NK-92 treated with Interleukin-12 subunit alpha and Interleukin-12 subunit beta, amount 100 ng/mL, for 24 hours (cell line): ENCODE results near the gene PDXDC1.
A peak's percentile ranks its signal among the peaks of the same experiment; 100 is the strongest.
"Not testable (repeated sequence)": the region's sequence is repeated elsewhere in the genome, so short reads cannot be mapped to it uniquely, and the experiment has no call there.

ENCODE experiments used
- DNase-seq: peaks from one replicate; lab custom pipeline; 2025; lab: John Stamatoyannopoulos, UW

PDXDC1 gene

DNA sequence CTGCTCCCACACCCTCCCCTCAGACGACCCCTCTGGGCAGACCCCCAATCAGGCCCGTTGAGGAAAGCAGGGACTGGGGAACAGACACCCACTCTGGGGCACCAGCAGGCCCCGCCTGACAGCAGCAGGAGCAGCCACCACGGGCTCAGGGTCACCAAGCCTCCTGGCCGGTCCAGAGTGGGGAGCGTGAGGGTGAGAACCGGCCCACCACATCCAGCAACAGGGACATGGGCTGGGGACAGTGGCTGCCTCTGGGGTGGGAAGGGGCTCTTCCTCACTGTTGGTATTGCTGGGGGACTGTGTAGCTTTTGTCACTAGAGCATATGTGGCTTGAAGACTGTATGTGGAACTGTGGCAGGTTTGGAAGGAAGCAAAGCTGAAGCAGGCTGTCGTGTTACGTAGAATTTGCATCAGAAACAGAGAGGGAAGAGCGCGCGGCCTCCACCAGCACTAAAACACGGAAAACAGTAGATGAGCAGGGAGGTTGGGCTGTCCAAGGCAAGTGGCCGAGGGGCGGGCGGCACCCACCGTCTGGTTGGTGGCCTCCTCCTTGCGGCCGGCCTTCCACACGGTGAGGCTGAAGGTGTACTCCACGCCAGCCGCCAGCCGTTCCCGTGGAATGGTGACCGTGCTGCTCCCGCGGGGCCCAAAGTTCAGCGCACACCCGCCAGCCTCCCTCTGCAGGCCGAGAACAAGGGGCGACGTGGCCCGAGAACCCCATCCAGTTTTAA, 160.1 kb downstream of the PDXDC1 start:
- DNase-seq: not testable (repeated sequence)

DNA sequence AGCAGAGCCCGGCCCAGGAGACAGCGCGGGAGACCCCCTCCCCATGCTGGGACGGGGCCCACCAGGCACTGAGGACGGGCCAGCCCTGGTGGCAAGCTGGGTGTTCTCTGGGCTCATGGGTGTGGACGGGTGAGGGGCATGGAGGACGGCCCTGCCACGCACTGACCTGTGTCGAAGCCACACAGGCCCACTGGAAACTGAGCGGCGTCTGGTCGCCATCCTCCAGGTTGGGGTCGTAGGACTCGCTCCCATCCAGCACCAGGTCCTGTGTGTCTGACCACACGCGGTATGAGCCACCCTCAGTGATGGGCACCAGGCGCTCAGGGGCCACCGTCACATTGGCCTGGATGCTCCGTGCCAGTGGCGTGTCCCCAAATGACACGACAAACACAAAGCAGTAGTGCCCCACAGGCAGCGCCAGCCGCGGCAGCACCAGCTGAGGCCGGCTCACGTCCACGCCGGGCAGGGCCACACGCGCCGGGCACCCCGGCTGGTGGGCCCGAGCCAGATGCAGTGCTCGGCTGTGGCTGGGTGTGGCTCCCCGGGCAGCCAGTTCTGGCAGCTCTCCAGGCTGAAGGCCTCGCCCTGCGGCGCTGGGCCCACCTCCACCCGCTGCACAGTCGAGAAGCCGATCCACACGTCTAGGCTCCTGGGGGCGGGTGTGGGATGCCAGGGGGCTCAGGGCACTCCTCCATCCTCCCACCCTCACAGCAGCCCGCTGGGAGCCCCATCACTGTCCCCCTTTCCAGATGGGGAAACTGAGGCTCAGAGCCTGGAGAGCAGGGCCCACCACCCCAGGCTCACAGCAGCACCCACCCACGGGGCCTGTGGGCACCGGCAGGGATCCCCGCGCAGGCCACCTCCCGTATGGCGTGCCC, 160.9 kb downstream of the PDXDC1 start:
- not testable (repeated sequence) for DNase-seq

DNA sequence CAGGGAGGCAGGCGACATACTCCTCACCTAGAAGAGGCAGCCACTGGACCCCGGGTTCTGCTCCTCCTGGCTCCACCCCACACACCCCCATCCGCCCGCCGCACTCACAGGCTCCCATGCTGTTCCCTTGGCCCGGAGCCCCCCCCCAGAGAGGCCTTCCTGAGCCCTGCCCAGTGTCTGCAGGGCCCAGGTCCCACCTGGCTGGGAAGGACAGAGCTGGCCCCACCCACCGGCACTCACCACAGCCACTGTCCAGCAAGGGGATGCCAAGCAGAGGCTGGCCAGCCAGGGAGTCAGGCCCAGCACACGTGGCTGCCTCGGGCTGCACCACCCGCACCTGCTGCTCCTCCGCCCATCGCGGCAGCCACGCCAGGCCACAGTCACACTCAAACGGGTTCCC, 162.7 kb downstream of the PDXDC1 start:
- not testable (repeated sequence) for DNase-seq

DNA sequence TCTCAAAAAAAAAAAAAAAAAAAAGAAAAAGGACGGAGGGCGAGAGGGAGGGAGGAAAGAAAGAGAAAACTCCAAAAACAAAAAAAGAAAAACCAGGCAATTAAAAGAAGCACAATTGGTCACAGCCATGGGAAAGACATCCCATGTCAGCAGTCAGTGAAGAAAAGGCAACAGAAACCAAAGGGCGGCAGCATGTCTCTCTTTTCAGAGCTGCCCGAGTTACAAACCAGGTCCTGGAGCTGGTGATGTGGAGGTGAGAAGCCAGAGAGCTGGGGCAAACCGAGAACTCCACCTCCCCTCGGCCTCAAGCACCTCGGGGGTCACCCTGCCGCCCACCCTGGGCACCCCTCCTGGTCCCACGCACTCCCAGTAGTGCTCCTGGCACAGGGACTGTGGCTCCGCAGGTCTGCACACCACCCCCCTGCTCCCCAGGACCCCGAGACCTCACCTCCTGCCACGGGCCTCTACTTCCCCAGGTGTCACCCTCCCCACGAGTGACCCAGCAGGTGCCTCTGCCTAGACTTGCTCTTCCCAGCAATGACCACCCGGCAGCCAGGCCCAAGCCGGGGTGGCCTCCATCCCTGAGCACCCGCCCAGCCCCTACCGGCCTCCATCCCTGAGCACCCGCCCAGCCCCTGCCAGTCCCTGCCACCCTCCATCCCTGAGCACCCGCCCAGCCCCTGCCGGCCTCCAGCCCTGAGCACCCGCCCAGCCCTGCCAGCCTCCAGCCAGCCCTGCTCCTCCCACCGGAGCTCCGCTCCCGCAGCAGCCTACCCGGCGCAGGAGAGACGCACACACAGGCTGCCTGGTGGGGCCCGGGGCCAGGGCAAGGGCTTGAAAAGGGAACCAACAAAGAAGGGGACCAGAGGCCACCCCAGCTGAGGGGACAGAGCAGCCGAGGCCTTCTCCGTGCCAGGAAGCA, 165.9 kb downstream of the PDXDC1 start:
- DNase-seq: not testable (repeated sequence)

DNA sequence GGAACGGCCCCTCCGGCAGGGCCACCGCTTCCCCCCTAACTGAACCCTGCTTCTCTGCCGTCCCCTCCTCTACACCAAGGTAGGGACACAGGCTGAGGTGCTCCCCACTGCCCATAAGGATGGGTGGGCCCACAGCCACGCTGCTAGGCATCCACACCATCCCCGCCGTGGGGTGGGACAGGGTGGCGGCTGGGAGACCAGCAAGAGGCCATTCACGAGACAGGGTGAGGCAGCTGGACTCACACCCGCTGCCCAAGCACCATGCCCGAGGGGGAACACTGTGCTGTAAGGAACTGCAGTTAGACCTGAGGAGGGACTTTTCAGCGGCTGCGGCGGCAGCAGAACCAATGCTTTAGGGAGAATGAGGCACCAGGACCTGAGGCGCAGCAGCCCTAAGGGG, 166.8 kb downstream of the PDXDC1 start:
- no peak for DNase-seq

DNA sequence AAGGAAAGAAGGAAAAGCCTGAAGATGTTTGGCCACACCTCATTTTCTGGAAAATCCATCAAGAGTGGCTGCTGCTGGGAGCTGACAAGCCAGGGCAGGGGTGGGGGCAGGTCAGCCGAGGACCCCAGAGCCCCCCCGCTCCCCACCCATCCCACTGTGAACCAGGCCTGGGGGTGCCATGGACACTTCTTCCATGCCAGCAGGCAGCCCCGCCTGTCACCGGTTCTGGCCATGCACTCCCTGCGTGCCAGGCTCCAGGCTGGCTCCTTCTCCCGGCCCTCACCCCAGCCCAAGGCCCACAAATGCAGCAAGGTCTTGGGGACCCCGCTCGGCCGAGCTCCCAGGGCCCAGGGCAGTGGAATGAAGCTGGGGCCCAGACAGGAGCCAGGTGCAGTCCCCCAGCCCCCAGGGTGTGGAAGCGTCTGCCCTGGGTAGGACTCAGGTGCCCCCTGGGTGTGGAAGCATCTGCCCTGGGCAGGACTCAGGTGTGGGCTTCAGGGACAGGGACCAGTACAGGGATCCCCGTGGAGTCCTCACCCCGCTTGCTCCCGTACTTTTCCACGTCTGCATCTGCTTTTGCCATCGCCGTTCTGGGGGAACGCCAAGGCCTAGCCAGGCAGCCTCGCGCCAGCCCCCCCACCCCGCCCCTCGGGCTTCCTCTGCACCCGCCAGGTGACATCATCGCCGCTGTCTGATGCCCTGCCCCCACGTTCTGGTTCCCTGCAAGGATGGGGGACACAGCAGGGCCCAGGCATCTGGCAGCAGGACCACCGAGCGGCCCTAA, 167.5 kb downstream of the PDXDC1 start:
- not testable (repeated sequence) for DNase-seq

DNA sequence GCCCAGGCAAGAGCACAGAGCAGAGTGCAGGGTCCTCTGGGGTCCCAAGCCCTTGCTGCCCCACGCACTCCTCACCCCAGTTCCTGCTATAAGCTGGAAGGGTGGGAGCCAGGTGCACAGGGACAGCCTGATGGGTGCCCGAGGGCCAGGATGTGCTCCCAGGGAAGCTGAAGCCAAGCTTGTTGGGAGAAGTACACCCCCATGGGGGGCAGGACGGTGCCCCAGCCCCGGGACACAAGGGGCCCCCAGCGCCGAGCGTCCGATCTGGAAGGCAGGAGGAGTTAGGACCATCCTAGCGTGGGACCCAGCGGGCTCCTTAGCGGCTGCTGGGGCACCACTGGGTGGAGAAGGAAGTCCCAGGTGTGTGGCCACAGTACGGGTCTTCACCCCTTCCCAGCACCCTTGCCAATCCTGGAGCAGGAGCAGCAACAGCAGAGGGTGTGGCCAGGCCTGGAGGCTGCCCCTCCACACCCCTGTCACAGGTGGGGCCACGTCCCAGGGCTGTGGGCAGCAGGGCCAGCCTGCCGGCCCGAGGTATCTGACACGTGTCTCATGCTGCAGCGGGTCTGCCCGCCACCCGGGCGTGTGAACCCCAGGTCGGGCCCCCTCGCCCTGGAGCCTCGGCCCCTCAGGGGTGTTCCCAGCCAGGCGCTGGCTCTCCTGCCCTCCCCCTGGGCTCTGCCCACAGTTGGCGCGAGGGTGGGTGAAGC, 168.2 kb downstream of the PDXDC1 start:
- not testable (repeated sequence) for DNase-seq

DNA sequence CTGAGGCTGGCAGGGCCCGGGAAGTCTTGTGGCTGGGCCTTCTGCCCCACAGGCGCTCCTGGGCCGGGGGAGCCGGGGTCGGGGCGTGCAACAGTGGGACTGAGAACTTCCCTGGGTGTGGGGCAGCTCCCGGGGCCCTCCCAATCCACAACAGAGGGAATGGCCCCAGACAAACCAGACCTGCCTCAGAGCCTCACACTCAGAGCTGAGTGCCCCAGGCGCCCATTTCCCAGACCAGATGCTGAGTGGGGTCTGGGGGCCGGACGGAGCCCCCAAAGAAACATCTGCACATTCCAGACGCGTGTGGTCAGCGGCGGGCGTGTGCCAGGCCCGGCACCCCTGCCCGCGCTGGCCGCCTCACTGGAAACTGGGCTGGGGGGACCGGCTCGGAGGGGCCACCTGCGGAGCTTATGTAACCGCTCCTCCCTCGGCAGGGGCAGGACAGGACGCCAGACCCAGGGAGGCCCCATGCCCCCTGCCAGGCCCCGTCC, 168.8 kb downstream of the PDXDC1 start:
- DNase-seq: not testable (repeated sequence)

DNA sequence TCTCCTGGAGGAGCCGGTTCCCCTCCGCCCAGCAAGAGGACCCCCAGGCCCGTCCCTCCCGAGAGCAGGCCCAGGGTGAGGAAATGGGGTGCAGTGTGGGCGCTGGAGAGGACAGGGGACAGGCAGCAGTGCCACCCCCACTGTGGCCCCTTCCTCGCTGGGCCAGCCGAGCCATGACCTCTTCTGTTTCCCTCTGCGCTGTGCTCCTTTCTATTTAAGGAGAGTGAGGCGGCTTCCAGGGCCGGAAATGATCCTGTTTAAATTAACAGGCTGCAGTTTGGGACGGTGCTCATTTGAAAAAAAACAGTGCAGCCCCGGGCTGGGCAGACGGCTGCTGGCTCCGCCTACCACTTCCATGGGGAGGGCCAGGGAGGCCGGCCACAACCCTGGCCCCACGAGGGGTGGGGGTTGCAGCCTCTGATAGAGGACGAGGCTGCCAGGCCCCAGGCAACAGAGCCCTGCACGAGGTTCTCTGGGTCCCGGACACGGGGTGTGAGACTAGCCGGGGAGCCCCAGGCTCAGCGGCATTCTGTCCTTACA, 169.3 kb downstream of the PDXDC1 start:
- DNase-seq: not testable (repeated sequence)

DNA sequence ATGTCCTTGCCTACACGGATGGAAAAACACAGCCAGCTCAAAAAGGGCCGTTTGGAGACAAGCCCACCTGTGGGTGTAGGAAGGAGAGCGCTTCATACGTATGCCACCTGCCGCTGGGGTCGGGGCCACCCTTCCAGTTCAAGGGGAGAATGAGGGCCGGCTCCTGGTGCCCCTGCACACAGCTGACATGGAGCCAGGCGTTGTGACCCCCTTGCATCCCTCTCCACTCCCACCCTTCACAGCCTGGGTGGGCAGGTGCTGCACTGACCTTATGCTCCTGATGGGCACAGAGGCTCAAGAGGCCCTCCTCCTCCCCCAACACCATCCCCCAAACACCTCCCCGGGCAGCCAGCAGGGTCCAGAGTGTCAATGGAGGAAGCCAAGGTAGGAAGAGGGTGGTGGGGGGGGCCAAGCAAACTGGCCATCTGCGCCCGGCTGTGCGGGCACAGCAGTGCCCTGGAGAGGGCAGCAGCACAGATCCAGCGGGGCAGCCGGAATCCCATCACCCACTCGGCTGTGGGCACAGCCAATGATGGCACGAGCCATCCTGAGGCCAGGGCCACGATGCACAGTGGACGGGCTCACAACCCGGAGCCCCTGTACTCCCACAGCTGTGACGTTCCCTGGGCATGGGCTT, 170.1 kb downstream of the PDXDC1 start:
- not testable (repeated sequence) for DNase-seq

DNA sequence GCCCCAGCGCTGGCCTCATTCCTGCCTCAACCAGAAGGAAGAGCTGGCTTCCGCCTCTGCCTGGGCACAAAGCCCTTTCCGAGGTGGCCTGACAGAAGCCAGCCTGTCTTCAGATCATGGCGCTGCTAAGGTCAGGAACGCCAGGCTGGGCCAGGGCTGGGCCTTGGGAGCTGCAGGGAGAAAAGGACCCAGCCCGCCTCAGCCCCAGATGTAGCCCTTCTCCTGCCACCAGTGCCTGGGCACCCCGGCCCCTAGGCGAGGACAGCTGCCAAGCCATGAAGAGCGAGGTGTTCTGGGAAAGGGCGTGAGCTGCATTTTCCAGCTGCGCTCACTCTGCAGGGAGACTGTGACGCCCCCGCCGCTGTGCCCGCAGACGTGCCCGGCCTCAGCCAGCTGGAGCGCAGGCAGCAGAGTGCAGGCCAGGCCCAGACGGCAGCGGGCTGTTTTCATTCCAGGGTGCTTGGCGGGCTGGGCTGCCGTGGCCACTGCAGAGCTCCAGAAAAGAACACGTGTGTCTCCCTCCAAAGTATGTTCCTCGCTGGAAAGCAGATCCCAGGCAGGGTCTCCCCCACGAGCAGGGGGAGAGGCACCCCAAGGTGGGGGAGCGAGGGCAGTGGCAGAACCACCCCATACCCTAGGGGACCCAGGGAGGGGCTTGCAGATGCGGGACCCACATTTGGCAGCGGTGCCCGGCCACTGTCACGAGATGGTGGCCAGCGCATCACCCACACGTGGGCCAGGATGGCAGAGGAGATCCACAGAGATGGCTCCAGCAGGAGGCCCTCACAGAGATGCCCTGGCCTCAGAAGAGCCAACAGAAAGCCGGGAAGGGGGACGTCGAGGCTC, 170.8 kb downstream of the PDXDC1 start:
- not testable (repeated sequence) for DNase-seq

DNA sequence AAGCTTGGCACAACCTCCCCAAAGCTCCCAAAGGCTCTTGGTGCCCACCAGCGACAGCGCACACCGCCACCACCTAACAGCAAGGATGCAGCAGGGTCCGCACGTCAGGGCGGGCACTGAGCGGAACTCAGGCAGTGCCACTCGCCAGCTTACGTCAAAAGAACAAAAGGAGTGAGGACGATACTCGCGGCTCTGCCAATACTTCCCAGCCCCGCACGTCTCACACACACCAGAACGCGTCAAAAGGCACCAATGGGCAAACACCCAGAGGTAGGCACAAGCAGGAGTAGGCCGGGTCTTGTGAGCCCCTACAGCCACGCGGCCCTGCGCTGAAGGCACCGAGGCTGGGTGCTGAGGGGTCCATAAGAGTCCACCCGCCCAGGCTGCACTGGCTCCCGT, 171.4 kb downstream of the PDXDC1 start:
- DNase-seq: not testable (repeated sequence)

DNA sequence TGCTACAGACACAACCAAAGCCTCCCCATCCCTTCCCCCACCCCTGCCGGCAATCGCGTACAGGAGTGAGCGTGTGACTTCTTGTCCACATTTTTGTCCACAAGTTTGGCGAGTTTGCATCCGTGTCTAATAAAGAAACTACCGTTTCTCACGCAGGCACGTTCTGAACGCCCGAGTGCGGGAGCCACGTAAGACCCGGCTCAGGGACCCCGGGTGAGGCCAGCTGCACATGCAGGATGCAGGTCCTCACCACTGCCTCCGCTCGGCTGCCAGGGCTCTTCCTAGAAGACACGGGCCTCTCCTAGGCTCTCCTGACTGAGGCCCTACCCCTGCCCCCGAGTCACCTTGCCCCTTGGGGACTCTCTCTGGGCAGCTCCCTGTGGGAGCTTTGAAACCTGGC, 174.0 kb downstream of the PDXDC1 start:
- not testable (repeated sequence) for DNase-seq

DNA sequence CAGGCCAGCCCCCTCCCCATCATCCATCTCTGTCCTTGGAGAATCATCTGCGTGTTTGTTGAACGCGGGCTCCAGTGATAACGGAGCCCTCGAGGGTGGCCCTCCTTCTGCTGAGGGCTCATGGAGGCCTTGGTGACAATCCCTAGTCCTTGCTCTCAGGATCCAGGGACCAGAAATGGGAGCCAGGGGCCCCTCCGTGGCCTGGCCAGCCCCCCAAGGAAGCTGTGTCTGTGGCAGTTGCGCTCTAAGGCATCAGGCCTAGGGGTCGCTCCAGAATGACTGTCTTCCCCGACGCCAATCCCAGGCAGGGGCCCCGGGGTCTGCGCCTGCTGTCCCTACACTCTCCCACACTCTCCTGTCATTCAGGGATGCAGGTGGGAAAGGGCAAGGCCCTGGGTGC, 174.4 kb downstream of the PDXDC1 start:
- not testable (repeated sequence) for DNase-seq

DNA sequence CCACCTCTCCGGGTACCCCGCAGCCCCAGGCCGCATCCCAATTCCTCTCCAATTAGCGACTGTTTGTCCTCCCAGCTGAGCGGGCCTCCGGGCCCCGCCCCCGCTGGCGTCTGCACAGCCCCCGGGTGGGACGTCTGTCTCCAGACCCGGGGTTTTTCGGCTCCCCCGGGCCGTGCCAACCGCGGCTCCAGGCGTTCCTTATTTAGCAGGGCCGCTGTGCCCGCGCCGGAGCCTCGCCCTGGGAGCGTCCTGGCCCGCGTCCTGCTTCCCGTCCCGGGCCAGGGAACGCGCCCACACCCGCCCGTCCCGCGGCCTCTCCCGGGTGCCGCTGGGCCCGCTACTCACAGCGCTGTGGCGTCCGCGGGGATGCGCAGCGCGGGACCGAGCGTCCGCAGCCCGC, 179.2 kb downstream of the PDXDC1 start:
- not testable (repeated sequence) for DNase-seq

DNA sequence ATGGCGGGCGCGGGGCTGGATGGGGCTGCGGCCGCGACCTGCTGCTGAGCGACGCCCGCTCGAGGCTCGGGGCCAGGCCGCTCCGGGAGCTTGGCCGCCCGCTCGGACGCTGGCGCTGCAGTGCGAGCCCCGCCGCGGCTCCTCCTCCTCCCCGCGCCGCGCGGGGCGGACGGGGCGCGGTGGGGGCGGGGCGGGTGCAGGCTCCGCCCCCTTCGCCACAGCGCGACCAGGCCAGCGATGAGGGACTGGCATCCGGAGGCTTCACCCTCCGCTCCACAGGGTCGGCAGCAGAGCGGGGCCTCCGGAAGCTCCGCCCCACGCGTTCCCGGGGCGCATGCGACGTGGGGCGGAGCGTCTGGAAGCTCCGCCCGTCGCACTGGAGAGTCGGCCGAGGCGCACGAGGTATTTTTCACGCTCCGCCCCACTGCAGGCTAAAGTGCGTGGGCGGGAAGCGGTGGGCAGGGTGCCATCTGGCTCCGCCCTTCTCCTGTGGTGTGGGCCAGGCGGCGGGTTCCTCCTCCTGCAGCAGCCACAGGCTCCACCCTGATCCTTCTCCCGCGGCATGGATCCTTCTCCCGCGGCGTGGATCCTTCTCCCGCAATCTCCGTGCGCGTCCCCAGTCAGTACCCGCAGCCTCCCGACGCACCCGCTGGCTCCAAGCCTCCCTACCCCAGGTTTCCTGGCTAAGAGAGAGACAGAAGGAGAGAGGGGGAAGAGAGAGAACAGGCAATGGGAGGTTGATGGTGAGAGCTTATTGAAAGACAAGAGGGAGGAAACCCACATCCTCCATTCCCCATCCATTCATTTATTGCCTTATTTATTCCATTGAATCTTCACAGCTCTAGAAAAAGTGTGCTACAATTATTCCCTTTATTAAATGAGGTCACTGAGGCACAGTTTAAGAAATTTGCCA, 180.1 kb downstream of the PDXDC1 start:
- peak; percentile 87 for DNase-seq

DNA sequence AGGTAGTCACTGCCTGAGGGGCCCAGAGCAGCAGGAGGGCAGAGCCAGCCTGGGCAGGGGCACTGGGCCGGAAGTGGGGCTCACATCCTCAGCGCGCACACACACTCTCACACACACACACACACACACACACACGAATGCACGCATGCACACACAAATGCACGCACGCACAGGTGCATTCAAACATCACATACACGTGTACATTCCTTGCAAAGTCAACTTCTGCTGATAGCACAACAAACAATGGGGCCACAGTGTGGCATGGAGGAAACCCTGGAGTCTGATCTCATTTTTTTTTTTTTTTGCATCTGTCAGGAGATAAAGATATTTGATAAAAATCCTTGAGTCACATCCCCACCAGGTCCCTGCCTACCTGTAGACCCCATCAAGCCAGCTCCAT, 182.8 kb downstream of the PDXDC1 start:
- DNase-seq: not testable (repeated sequence)

DNA sequence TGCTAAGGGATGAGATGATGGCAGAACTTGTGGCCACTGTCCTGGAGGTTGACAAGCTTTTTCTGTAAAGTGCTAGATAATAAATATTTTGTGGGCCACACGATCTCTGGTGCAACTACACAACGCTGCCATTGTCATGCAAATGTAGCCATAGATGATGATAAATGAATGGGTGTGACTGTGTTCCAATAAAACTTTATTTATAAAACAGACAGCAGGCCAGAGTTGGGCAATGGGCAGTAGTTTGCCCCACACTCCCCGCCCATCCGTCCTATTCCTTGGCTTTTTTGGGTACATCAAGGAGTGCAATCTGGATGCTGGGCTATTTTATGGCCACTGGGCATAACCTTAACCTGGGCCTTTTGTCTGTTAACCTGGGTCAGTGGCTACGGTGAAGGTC, 184.8 kb downstream of the PDXDC1 start:
- DNase-seq: not testable (repeated sequence)
